Caco-2 (cell line): ENCODE data around the gene SPSB3. TPM values are rescaled to one million over a fixed set of nuclear protein-coding genes. Genes with fewer than 3 reads are reported as not detected.

Source experiments
- BruUV-seq: library from RNA; stranded (reverse); fragments of 400-500 nt; replicated peaks from 2 replicates; lab custom pipeline; 2021; lab: Mats Ljungman, UMichigan
- CTCF ChIA-PET: fragments of 300-600 bp; sonication (Branson Sonifier 250); formaldehyde crosslinking; loops from one replicate; lab custom pipeline; 2022; ENCODE audit warnings: antibody characterized with exemption; lab: Charles Lee
- POLR2A ChIA-PET: fragments of 300-600 bp; sonication (Branson Sonifier 250); formaldehyde crosslinking; loops from one replicate; lab custom pipeline; 2022; ENCODE audit warnings: antibody characterized with exemption; lab: Charles Lee
- DNase-seq, 2 experiments: peaks; one replicate each; pipeline versions ENCODE4 v3.0.0 to v3.0.0-alpha.2; 2020 to 2022
- H3K27me3 ChIP-seq: replicated peaks from 2 replicates; pipeline ENCODE4 v1.6.0; 2011; ENCODE audit warnings: low read length; ENCODE audit not compliant: control insufficient read depth, insufficient read depth
- H3K36me3 ChIP-seq: 2 replicates; pipeline ENCODE4 v1.5.1; 2011; ENCODE audit warnings: low read length; ENCODE audit not compliant: control insufficient read depth, insufficient read depth
- H3K4me1 ChIP-seq: fragments of 250-450 bp; sonication (Bioruptor Pico); 2 replicates; pipeline ENCODE4 v1.5.1; 2020; ENCODE audit warnings: mild to moderate bottlenecking
- H3K4me3 ChIP-seq: 2 replicates; pipeline ENCODE4 v1.5.1; 2011; ENCODE audit warnings: low read depth, mild to moderate bottlenecking, control low read depth, low read length
- H3K9me3 ChIP-seq: fragments of 250-450 bp; sonication (Bioruptor Pico); 2 replicates; pipeline ENCODE4 v1.5.1; 2020; ENCODE audit warnings: mild to moderate bottlenecking, moderate library complexity
- H3K27ac Mint-ChIP-seq: one replicate; pipeline ENCODE4 v1.8.0; 2022; ENCODE audit warnings: mixed read lengths; ENCODE audit not compliant: unreplicated experiment
- H3K27me3 Mint-ChIP-seq: one replicate; pipeline ENCODE4 v1.8.0; 2022; ENCODE audit warnings: mixed read lengths; ENCODE audit not compliant: insufficient read depth, unreplicated experiment
- H3K36me3 Mint-ChIP-seq: one replicate; pipeline ENCODE4 v1.8.0; 2022; ENCODE audit warnings: mild to moderate bottlenecking, mixed read lengths; ENCODE audit not compliant: insufficient read depth, unreplicated experiment
- H3K4me1 Mint-ChIP-seq: one replicate; pipeline ENCODE4 v1.8.0; 2022; ENCODE audit warnings: low read depth, mixed read lengths; ENCODE audit not compliant: unreplicated experiment
- H3K4me3 Mint-ChIP-seq: one replicate; pipeline ENCODE4 v1.8.0; 2022; ENCODE audit warnings: mild to moderate bottlenecking, moderate library complexity, mixed read lengths; ENCODE audit not compliant: unreplicated experiment
- H3K9me3 Mint-ChIP-seq: one replicate; pipeline ENCODE4 v1.8.0; 2022; ENCODE audit warnings: mixed read lengths; ENCODE audit not compliant: unreplicated experiment
- intact Hi-C: fragments of 100-400 bp; cut with micrococcal nuclease; formaldehyde crosslinking; loops from one replicate; pipeline ENCODE4 v1.10.0; 2022; ENCODE audit not compliant: unreplicated experiment
- total RNA-seq: library from RNA; stranded (reverse); gene quantifications from 2 replicates; pipeline ENCODE4 v1.2.3, GENCODE V29; 2022
- TF ChIP-seq, protein P1 (sequence below), 2 experiments: fragments of 200-600 bp in 1 of 2; IDR thresholded peaks; 1 replicate in 1 of 2; 2 replicates in 1 of 2; pipeline versions ENCODE4 v1.5.1 to v1.8.0; 2011 to 2022; ENCODE audit warnings: antibody characterized with exemption in 1 of 2, control low read depth in 1 of 2, inconsistent platforms in 1 of 2, low read depth in 1 of 2, low read length in 1 of 2, mild to moderate bottlenecking in 1 of 2, moderate library complexity in 1 of 2; ENCODE audit not compliant: insufficient read depth in 1 of 2, severe bottlenecking in 1 of 2, unreplicated experiment in 1 of 2

The SPSB3 gene
- total RNA-seq, 1 experiment from 2014 or later: 28.0 TPM

DNA sequence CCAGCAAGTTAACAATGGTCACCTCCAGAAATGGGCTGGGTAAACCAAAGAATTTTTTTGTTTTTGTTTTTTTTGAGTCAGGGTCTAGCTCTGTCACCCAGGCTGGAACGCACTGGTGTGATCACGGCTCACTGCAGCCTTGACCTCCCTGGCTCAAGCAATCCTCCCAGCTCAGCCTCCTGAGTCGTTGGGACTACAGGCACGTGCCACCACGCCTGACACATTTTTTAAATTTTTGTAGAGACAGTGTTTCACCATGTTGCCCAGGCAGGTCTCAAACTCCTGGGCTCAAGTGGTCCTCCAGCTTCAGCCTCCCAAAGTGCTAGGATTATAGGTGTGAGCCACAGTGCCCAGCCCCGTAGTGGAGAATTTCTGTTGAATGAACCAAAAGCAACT is 1.7 kb downstream of the SPSB3 start:
- TF ChIP-seq, protein P1, sequence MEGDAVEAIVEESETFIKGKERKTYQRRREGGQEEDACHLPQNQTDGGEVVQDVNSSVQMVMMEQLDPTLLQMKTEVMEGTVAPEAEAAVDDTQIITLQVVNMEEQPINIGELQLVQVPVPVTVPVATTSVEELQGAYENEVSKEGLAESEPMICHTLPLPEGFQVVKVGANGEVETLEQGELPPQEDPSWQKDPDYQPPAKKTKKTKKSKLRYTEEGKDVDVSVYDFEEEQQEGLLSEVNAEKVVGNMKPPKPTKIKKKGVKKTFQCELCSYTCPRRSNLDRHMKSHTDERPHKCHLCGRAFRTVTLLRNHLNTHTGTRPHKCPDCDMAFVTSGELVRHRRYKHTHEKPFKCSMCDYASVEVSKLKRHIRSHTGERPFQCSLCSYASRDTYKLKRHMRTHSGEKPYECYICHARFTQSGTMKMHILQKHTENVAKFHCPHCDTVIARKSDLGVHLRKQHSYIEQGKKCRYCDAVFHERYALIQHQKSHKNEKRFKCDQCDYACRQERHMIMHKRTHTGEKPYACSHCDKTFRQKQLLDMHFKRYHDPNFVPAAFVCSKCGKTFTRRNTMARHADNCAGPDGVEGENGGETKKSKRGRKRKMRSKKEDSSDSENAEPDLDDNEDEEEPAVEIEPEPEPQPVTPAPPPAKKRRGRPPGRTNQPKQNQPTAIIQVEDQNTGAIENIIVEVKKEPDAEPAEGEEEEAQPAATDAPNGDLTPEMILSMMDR (IDR thresholded peaks at IDR 0.05; ENCODE audit: insufficient read depth in 1 of 2, low read depth in 1 of 2, low read length in 1 of 2, severe bottlenecking in 1 of 2, unreplicated experiment in 1 of 2): no peak
- Mint-ChIP-seq H3K27ac (peak overlapping the region; percentile 81), H3K4me3 (peak overlapping the region; percentile 86), H3K27me3 (no peaks in the 10 kb centered on the region), H3K36me3 (peaks cover 80% of the 10 kb centered on the region), H3K4me1 (peaks cover 8% of the 10 kb centered on the region), H3K9me3 (no peaks in the 10 kb centered on the region)
- intact Hi-C loops: loop anchor here (5.0 kb wide), 1 partner anchor 42 kb away; no protein-coding TSS in a partner anchor
- Histone ChIP-seq H3K4me3 (no peak overlapping the region), H3K9me3 (no peaks in the 10 kb centered on the region), H3K36me3 (peaks cover 2% of the 10 kb centered on the region; the same call in 1 of the 2 replicates), H3K4me1 (peaks cover 7% of the 10 kb centered on the region), H3K27me3 (no peaks in the 10 kb centered on the region)
- BruUV-seq: TSS peak; percentile 47
- ChIA-PET CTCF (no interaction called here), POLR2A (no interaction called here)
- DNase-seq: no peak

DNA sequence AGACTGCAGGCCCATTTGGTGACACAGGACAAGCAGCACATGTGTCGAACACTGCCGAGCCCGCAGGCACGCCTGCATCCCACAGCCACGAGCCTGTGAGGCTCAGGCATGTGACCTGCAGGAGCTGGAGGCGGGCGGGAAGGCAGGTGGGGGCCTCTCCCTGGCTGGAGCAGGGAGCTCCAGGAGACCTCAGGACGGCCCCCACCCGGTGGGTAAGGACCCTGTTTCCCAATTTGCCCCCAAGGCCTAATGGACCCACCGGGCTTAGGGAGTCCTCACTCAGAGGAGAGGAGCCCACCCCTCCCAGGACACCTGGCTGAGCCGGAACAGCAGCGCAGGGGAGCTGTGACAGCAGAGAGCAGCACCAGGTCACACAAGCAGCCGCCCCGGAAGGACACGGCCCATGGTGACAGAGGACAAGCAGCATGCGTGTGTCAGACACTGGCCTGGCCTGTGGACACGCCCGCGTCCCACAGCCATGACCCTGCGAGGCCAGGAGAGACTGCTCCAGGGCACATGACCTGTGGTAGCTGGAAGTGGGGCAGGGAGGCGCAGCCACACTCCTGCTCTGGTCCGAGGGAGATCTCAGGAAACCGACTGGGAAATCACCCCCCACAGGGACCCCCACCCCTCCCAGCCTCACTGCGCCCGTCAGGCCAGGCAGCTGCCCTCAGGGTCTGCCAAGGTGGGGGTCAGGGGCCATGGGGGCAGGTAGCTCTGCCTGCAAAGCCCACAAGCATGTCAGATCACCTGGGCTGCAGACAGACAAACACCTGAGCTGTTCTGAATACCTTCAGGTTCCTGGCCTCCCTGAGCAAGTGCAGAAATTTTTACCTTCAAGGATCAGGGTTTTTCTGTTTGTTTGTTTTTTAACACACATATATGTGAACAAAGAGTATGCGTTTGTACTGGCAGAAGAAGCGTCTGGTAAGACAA is 2.4 kb downstream of the SPSB3 start:
- H3K9me3 Mint-ChIP-seq: no peaks in the 10 kb centered on the region
- peak overlapping the region; percentile 86 for H3K4me3 Mint-ChIP-seq
- no peaks in the 10 kb centered on the region for H3K27me3 Mint-ChIP-seq
- peaks cover 83% of the 10 kb centered on the region for H3K36me3 Mint-ChIP-seq
- TF ChIP-seq, protein P1 (IDR thresholded peaks at IDR 0.05; ENCODE audit: insufficient read depth in 1 of 2, low read depth in 1 of 2, low read length in 1 of 2, severe bottlenecking in 1 of 2, unreplicated experiment in 1 of 2): no peak
- H3K9me3 ChIP-seq: no peaks in the 10 kb centered on the region
- peaks cover 8% of the 10 kb centered on the region for H3K4me1 Mint-ChIP-seq
- 0 out of 2 replicates have a peak, but pooled peaks cover under 1% of the 10 kb centered on the region for H3K36me3 ChIP-seq
- DNase-seq: no peak
- intact Hi-C loops: loop anchor here (5.0 kb wide), 1 partner anchor 42 kb away; no protein-coding TSS in a partner anchor
- H3K27ac Mint-ChIP-seq: peak overlapping the region; percentile 81
- POLR2A ChIA-PET: no interaction called here
- CTCF ChIA-PET: no interaction called here
- H3K27me3 ChIP-seq: no peaks in the 10 kb centered on the region
- no TSS peak for BruUV-seq
- peaks cover 7% of the 10 kb centered on the region for H3K4me1 ChIP-seq
- no peak overlapping the region for H3K4me3 ChIP-seq

DNA sequence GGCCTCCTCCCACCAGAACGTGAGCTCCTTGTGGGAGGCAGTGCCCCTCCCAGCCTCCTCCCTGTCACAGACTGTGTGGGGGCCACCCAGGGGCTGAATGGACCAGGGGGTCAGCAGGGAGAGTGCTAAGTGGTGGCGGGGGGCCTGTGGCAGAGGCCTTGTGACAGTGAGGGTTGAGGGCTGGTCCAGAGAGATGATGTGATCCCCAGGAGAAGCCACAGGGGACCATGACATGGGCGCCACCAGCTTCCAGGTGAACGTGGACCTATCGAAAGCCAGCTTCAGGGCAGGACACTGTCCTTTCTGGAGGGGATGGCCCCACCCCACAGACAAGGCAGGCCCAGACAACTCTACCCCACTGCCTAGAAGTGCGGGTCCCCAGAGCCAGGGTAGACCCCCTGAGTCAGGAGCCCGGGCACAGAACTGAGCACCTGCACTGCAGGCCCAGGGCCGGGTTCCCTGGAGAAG is 3.1 kb downstream of the SPSB3 start:
- Mint-ChIP-seq H3K4me1 (peaks cover 8% of the 10 kb centered on the region), H3K27me3 (no peaks in the 10 kb centered on the region), H3K36me3 (peaks cover 84% of the 10 kb centered on the region), H3K9me3 (no peaks in the 10 kb centered on the region), H3K27ac (peak overlapping the region; percentile 48), H3K4me3 (peak overlapping the region; percentile 54)
- Histone ChIP-seq H3K9me3 (no peaks in the 10 kb centered on the region), H3K4me1 (peaks cover 13% of the 10 kb centered on the region), H3K36me3 (no peaks in the 10 kb centered on the region), H3K27me3 (no peaks in the 10 kb centered on the region), H3K4me3 (no peak overlapping the region)
- ChIA-PET CTCF (no interaction called here), POLR2A (no interaction called here)
- intact Hi-C loops: no loop called here
- no TSS peak for BruUV-seq
- no peak for DNase-seq
- TF ChIP-seq, protein P1 (IDR thresholded peaks at IDR 0.05; ENCODE audit: insufficient read depth in 1 of 2, low read depth in 1 of 2, low read length in 1 of 2, severe bottlenecking in 1 of 2, unreplicated experiment in 1 of 2): no peak
